ENCODE data around the gene SYTL5.

DNA sequence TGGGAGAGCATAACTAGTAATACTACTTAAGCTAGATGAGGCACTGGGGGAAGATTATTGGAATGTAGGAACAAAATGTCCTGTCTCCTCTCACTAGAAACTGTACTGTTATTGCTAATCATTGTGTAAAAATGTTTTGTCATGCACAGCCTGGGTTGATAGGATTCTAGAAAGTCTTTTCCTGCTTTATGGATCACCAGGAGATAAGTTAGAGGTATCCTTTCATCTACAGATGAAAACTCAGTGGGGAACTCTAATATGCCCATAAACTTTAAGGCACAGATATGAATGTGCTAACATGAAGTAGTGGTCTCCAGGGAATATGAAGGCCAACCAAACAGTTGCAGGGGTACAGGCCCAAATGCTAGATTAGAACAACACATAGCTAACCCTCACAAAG lies 156.8 kb downstream of the SYTL5 start:
- TF ChIP-seq, protein P1, sequence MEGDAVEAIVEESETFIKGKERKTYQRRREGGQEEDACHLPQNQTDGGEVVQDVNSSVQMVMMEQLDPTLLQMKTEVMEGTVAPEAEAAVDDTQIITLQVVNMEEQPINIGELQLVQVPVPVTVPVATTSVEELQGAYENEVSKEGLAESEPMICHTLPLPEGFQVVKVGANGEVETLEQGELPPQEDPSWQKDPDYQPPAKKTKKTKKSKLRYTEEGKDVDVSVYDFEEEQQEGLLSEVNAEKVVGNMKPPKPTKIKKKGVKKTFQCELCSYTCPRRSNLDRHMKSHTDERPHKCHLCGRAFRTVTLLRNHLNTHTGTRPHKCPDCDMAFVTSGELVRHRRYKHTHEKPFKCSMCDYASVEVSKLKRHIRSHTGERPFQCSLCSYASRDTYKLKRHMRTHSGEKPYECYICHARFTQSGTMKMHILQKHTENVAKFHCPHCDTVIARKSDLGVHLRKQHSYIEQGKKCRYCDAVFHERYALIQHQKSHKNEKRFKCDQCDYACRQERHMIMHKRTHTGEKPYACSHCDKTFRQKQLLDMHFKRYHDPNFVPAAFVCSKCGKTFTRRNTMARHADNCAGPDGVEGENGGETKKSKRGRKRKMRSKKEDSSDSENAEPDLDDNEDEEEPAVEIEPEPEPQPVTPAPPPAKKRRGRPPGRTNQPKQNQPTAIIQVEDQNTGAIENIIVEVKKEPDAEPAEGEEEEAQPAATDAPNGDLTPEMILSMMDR (IDR thresholded peaks at IDR 0.05; ENCODE audit: low read depth, low read length, missing input control): no peak
- TF ChIP-seq TAF1 (conservative IDR thresholded peaks at IDR 0.05) (no peak), GABPA (IDR thresholded peaks at IDR 0.05 in 1 of 2, conservative IDR thresholded peaks at IDR 0.05 in 1 of 2) (no peak), HNF4A (conservative IDR thresholded peaks at IDR 0.05) (no peak)
- TF ChIP-seq, protein P2, sequence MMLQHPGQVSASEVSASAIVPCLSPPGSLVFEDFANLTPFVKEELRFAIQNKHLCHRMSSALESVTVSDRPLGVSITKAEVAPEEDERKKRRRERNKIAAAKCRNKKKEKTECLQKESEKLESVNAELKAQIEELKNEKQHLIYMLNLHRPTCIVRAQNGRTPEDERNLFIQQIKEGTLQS (IDR thresholded peaks at IDR 0.05): no peak

All from liver (tissue), 3 donors.